DND-41 (cell line): ENCODE measurements around the gene CHAD.

Experiments used
- ATAC-seq: fragments of 200-7000 bp; cut with Tn5 transposase; 3 replicates; pipeline ENCODE4 v1.9.1; 2021; ENCODE audit warnings: low read depth; ENCODE audit not compliant: insufficient read depth
- DNase-seq: peaks from one replicate; pipeline ENCODE4 v3.0.0-alpha.2; 2020
- H2AFZ ChIP-seq: 2 replicates; pipeline ENCODE4 v1.6.0; 2012; ENCODE audit warnings: low read depth, low read length
- H3K27ac ChIP-seq: 2 replicates; pipeline ENCODE4 v1.5.1; 2012; ENCODE audit warnings: low read length, inconsistent platforms
- H3K27me3 ChIP-seq: fragments of 200-600 bp; sonication (generic); 2 replicates; pipeline ENCODE4 v1.6.0; 2012; ENCODE audit warnings: low read length, mild to moderate bottlenecking, inconsistent platforms; ENCODE audit not compliant: insufficient read depth, poor library complexity
- H3K36me3 ChIP-seq: 2 replicates; pipeline ENCODE4 v1.5.1; 2012; ENCODE audit warnings: low read length, inconsistent platforms; ENCODE audit not compliant: insufficient read depth
- H3K4me1 ChIP-seq: 2 replicates; pipeline ENCODE4 v1.5.1; 2012; ENCODE audit warnings: mild to moderate bottlenecking, low read length; ENCODE audit not compliant: insufficient read depth
- H3K4me2 ChIP-seq: 2 replicates; pipeline ENCODE4 v1.6.0; 2012; ENCODE audit warnings: mild to moderate bottlenecking, moderate library complexity, low read length, inconsistent platforms; ENCODE audit not compliant: insufficient read depth
- H3K4me3 ChIP-seq, 2 experiments: fragments of 200-600 bp in 1 of 2; shearing (Covaris generic) in 1 of 2; 2 replicates each; pipeline ENCODE4 v1.5.1; 2012 to 2016; ENCODE audit warnings: inconsistent platforms in 2 of 2, low read length in 2 of 2, mild to moderate bottlenecking in 2 of 2, low read depth in 1 of 2, moderate library complexity in 1 of 2
- H3K79me2 ChIP-seq: 2 replicates; pipeline ENCODE4 v1.6.0; 2012; ENCODE audit warnings: low read length, inconsistent platforms; ENCODE audit not compliant: insufficient read depth
- H3K9ac ChIP-seq: 2 replicates; pipeline ENCODE4 v1.6.0; 2012; ENCODE audit warnings: low read depth, mild to moderate bottlenecking, inconsistent platforms, low read length, moderate library complexity
- H3K9me3 ChIP-seq: 2 replicates; pipeline ENCODE4 v1.5.1; 2012; ENCODE audit warnings: low read length, moderate library complexity, mild to moderate bottlenecking, inconsistent platforms; ENCODE audit not compliant: insufficient read depth, severe bottlenecking
- H4K20me1 ChIP-seq: 2 replicates; pipeline ENCODE4 v1.6.0; 2012; ENCODE audit warnings: low read length; ENCODE audit not compliant: insufficient read depth
- CTCF ChIP-seq: IDR thresholded peaks from 2 replicates; pipeline ENCODE4 v1.5.1; 2012; ENCODE audit warnings: borderline replicate concordance, low read length, moderate library complexity, mild to moderate bottlenecking; ENCODE audit not compliant: poor library complexity, severe bottlenecking; ENCODE audit errors: extremely low read depth
- EZH2 ChIP-seq: IDR thresholded peaks from 3 replicates; pipeline ENCODE4 v1.6.1; 2012; ENCODE audit warnings: borderline replicate concordance, low read depth, mild to moderate bottlenecking, moderate library complexity, low read length, inconsistent platforms; ENCODE audit not compliant: severe bottlenecking

Gene CHAD

DNA sequence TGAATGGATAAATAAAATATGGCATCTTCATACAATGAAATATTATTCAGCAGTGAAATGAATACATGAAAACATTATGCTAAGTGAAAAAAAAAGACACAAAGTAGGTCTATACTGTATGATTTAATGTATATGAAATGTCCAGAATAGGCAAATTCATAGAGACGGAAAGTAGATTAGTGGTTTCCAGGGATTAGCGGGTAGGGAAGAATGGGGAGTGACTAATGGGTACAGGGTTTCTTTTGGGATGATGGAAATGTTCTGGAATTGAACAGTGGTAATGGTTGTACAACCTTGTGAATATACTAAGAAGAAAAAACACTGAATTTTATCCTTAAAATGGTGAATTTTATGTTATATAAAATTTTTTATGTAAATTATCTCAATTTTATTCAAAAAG lies 31.0 kb upstream of the CHAD start:
- H3K4me1 ChIP-seq, result 0 out of 2 replicates have a peak, but pooled peaks cover 6% of the 10 kb centered on the region
- H4K20me1 ChIP-seq, result no peaks in the 10 kb centered on the region
- H3K4me3 ChIP-seq, result no peak overlapping the region
- ATAC-seq (no peak), DNase-seq (no peak)
- no peak overlapping the region for H2AFZ ChIP-seq
- no peak overlapping the region for H3K27ac ChIP-seq
- no peaks in the 10 kb centered on the region for H3K79me2 ChIP-seq
- no peak overlapping the region for H3K4me2 ChIP-seq
- no peaks in the 10 kb centered on the region for H3K9me3 ChIP-seq
- no peak overlapping the region for H3K9ac ChIP-seq
- no peaks in the 10 kb centered on the region for H3K36me3 ChIP-seq
- H3K27me3 ChIP-seq, result peaks cover 3% of the 10 kb centered on the region
- TF ChIP-seq EZH2 (no peak), CTCF (no peak)

- Histone ChIP-seq H3K4me3 (no peak overlapping the region), H4K20me1 (no peaks in the 10 kb centered on the region), H3K27ac (no peak overlapping the region), H2AFZ (no peak overlapping the region), H3K4me1 (0 out of 2 replicates have a peak, but pooled peaks cover 2% of the 10 kb centered on the region), H3K27me3 (peaks cover 3% of the 10 kb centered on the region), H3K79me2 (no peaks in the 10 kb centered on the region), H3K9ac (no peak overlapping the region), H3K36me3 (no peaks in the 10 kb centered on the region), H3K9me3 (no peaks in the 10 kb centered on the region), H3K4me2 (no peak overlapping the region)
- no peak for TF ChIP-seq EZH2
- no peak for TF ChIP-seq CTCF
- DNase-seq (no peak), ATAC-seq (no peak)
Observed at GRCh38 chr17:50499270-50499669, 30.6 kb upstream of the CHAD start.

GRCh38 chr17:50498021-50498874 lies 29.6 kb upstream of the CHAD start:
- no peaks in the 10 kb centered on the region for H3K27me3 ChIP-seq
- H3K9me3 ChIP-seq, result no peaks in the 10 kb centered on the region
- no peaks in the 10 kb centered on the region for H3K4me1 ChIP-seq
- H3K36me3 ChIP-seq, result no peaks in the 10 kb centered on the region
- ATAC-seq (no peak), DNase-seq (no peak)
- no peak for TF ChIP-seq EZH2
- TF ChIP-seq CTCF, result no peak
- H3K4me3 ChIP-seq, result no peak overlapping the region
- H2AFZ ChIP-seq, result no peak overlapping the region
- H4K20me1 ChIP-seq, result no peaks in the 10 kb centered on the region
- H3K79me2 ChIP-seq, result no peaks in the 10 kb centered on the region
- H3K4me2 ChIP-seq, result no peak overlapping the region
- no peak overlapping the region for H3K27ac ChIP-seq
- no peak overlapping the region for H3K9ac ChIP-seq
